Smooth muscle cell of bladder (primary cell): ENCODE data around the gene ZDHHC21. TPM values are rescaled to one million over a fixed set of nuclear protein-coding genes. Genes with fewer than 3 reads are reported as not detected.

Source experiments
- total RNA-seq: library from RNA; depleted of rRNA; stranded (reverse); fragments of >200 nt; gene quantifications from 2 replicates; pipeline ENCODE4 v1.2.3, GENCODE V29; 2014

The ZDHHC21 gene, protein sequence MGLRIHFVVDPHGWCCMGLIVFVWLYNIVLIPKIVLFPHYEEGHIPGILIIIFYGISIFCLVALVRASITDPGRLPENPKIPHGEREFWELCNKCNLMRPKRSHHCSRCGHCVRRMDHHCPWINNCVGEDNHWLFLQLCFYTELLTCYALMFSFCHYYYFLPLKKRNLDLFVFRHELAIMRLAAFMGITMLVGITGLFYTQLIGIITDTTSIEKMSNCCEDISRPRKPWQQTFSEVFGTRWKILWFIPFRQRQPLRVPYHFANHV
- 6.0 and 6.3 TPM in 2 replicates for total RNA-seq

DNA sequence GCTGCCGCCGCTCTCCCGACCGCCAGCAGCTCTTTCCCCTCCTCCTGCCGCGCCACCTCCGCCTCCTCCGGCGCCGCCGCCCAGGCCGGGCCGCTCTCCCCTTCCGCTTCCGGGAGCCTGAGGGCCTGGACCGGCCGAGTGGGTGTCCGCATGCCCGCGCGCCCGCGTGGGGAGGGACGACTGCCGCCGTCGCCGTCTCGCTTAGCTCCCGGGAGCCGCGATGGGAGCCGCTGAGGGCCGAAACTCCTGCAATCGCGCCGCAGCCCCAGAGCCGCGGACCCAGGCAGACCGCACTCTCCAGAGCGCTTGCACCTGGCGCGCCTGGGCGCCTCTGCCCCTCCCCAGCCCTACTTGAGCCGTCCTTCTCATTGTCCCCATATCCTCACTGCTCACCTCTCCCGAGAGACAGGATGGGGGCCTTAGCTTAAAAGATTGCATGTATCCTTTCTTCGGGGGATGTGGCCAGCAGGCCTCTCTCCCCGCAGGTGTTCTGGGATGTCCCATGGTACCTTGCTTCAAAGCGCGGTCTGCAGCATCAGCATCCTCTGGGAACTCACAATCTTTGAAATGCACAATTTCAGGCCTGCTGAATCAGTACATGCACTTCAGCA, at the start of gene ZDHHC21:
ZDHHC21 (minus strand) TSS at position 182 of the 611 bp plus-strand sequence. CDS start 19,092 bp downstream, outside the sequence.

DNA sequence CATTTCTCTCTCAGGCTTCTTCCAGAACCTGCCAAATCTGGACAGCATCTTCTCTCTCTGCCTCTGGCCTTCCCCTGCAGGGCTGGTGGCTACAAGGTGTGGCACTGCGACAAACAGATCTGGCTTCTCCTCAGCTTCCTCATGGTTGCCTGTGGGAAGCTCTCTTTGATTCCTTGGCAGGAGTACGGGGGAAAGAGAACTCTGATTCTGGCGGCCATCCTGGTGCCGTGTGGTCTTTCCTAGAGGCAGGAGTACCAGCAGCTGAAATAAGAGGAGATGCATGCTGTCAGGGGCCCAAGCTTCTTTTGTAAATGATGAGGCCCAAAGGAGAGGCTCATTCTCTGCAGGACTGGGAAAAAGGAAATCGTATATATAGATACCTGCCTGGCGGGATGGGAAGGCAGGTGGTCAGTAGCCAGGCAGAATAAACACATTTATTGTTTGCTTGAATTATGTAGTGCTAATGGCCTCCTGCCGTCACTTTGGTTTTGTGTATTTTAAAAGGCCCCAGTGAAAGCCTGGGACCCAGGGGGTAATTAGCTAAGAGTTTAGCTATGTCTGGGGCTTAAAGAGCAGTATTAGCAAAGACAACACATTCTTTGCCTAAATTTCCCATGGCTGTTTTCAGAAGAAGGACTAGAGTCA, 29.3 kb upstream of the ZDHHC21 start, which contains the start of gene CER1:
CER1 (minus strand) TSS at position 343 of the 645 bp plus-strand sequence; CDS start at position 282, 61 bp downstream.

Other genes with a start within 250 kb of the ZDHHC21 start
- gene CER1, start 29.3 kb upstream of the ZDHHC21 start, total RNA-seq: not detected in 2 replicates
- under 0.01 and 0.09 TPM in 2 replicates for gene FREM1, start 217.0 kb upstream of the ZDHHC21 start, total RNA-seq